Measurements from ENCODE around the gene NPAS3. TPM values are rescaled to one million over a fixed set of nuclear protein-coding genes. Genes with fewer than 3 reads are reported as not detected.

NPAS3 gene
- total and polyA plus RNA-seq, 2 donors (not counting 1 experiment from before 2014, with no cell fraction given): 0.10 to 0.50 TPM

DNA sequence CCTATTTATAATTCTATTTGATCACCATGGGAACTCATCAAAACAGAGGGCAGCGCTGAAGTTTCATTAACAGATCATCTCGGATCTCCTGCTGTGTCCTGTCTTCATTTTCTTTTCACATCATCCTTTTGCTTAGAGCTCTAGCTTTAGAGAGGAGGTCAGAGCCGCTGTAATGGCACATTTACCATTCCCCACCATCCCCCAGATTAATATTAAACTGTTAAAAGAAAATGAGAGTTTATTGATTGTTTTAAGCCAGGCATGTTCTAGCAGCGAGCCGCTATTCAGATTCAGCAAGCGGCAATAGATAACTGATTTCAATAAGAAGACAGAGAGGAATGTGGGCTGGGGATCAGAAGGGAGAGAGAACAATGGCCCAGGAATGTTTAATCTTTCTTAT, 703.4 kb downstream of the NPAS3 start:
- H3K4me1 ChIP-seq (ENCODE audit: control insufficient read depth, extremely low read depth, insufficient read depth, low read length): peaks cover 2% of the 10 kb centered on the region
- no peak overlapping the region for H3K27ac ChIP-seq (ENCODE audit: insufficient read depth, low read length)
- H2AFZ ChIP-seq (ENCODE audit: low read length): no peak overlapping the region
- no peaks in the 10 kb centered on the region for H3K9me3 ChIP-seq (ENCODE audit: control insufficient read depth, insufficient read depth, low read depth, low read length)
- no peak overlapping the region for H3K4me3 ChIP-seq (replicated peaks in 1 of 4; ENCODE audit: control extremely low read depth in 1 of 4, insufficient read depth in 1 of 4, low read depth in 3 of 4, low read length in 4 of 4)
- H3K36me3 ChIP-seq (ENCODE audit: control insufficient read depth, insufficient read depth, low read length): no peaks in the 10 kb centered on the region
- TF ChIP-seq, protein P1, sequence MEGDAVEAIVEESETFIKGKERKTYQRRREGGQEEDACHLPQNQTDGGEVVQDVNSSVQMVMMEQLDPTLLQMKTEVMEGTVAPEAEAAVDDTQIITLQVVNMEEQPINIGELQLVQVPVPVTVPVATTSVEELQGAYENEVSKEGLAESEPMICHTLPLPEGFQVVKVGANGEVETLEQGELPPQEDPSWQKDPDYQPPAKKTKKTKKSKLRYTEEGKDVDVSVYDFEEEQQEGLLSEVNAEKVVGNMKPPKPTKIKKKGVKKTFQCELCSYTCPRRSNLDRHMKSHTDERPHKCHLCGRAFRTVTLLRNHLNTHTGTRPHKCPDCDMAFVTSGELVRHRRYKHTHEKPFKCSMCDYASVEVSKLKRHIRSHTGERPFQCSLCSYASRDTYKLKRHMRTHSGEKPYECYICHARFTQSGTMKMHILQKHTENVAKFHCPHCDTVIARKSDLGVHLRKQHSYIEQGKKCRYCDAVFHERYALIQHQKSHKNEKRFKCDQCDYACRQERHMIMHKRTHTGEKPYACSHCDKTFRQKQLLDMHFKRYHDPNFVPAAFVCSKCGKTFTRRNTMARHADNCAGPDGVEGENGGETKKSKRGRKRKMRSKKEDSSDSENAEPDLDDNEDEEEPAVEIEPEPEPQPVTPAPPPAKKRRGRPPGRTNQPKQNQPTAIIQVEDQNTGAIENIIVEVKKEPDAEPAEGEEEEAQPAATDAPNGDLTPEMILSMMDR (conservative IDR thresholded peaks at IDR 0.05 in 1 of 2, IDR thresholded peaks at IDR 0.05 in 1 of 2; ENCODE audit: low read depth in 1 of 2, low read length in 2 of 2): no peak
- no peak for TF ChIP-seq EZH2 (IDR thresholded peaks at IDR 0.05; ENCODE audit: low read length, missing control alignments)
- no peak overlapping the region for H3K9ac ChIP-seq (ENCODE audit: insufficient read depth, low read length)
- no peaks in the 10 kb centered on the region for H3K27me3 ChIP-seq (ENCODE audit: control insufficient read depth, insufficient read depth, low read length)
- no peak for DNase-seq (ENCODE audit: low read depth in 2 of 2)
- H4K20me1 ChIP-seq (ENCODE audit: control insufficient read depth, extremely low read depth, insufficient read depth, low read length): no peaks in the 10 kb centered on the region
- H3K4me2 ChIP-seq (ENCODE audit: extremely low read depth, insufficient read depth, low read length): no peak overlapping the region
- no peaks in the 10 kb centered on the region for H3K79me2 ChIP-seq (ENCODE audit: control insufficient read depth, insufficient read depth, low read length)

DNA sequence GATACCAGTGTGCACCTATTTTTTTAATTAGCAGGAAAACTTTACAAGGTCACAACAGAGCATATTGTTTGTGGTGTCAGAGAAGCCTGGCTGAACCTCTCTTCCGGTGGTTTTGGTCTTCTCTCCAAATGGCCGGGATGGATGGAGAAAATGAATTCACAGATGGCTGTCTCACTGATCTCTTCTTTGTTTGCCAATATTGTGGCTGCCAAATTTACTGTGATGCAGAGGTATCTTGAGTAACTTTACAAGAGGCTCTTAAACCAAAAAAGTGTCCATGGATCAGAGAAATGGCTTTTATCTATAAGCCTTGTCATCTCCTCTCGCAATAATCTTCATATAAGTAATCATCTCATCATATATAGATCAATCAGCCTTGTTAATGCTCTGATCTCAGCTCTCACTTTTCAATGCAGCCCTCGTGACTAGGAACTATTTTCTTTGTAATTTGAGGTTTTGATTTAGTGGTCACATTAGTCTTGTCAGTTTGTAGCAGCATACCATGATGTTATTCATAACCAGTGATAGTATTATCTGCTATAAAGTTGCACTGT, 704.1 kb downstream of the NPAS3 start:
- no peak overlapping the region for H3K4me3 ChIP-seq (replicated peaks in 1 of 4; ENCODE audit: control extremely low read depth in 1 of 4, insufficient read depth in 1 of 4, low read depth in 3 of 4, low read length in 4 of 4)
- H3K4me1 ChIP-seq (ENCODE audit: control insufficient read depth, extremely low read depth, insufficient read depth, low read length): peaks cover 4% of the 10 kb centered on the region
- DNase-seq (ENCODE audit: low read depth in 2 of 2): peak in 1 of 2 donors; percentile 81
- H3K36me3 ChIP-seq (ENCODE audit: control insufficient read depth, insufficient read depth, low read length): no peaks in the 10 kb centered on the region
- H3K79me2 ChIP-seq (ENCODE audit: control insufficient read depth, insufficient read depth, low read length): no peaks in the 10 kb centered on the region
- no peak overlapping the region for H2AFZ ChIP-seq (ENCODE audit: low read length)
- H3K9me3 ChIP-seq (ENCODE audit: control insufficient read depth, insufficient read depth, low read depth, low read length): no peaks in the 10 kb centered on the region
- H3K27me3 ChIP-seq (ENCODE audit: control insufficient read depth, insufficient read depth, low read length): no peaks in the 10 kb centered on the region
- no peak overlapping the region for H3K9ac ChIP-seq (ENCODE audit: insufficient read depth, low read length)
- H4K20me1 ChIP-seq (ENCODE audit: control insufficient read depth, extremely low read depth, insufficient read depth, low read length): no peaks in the 10 kb centered on the region
- TF ChIP-seq, protein P1 (conservative IDR thresholded peaks at IDR 0.05 in 1 of 2, IDR thresholded peaks at IDR 0.05 in 1 of 2; ENCODE audit: low read depth in 1 of 2, low read length in 2 of 2): no peak
- TF ChIP-seq EZH2 (IDR thresholded peaks at IDR 0.05; ENCODE audit: low read length, missing control alignments): no peak
- no peak overlapping the region for H3K27ac ChIP-seq (ENCODE audit: insufficient read depth, low read length)
- H3K4me2 ChIP-seq (ENCODE audit: extremely low read depth, insufficient read depth, low read length): no peak overlapping the region

DNA sequence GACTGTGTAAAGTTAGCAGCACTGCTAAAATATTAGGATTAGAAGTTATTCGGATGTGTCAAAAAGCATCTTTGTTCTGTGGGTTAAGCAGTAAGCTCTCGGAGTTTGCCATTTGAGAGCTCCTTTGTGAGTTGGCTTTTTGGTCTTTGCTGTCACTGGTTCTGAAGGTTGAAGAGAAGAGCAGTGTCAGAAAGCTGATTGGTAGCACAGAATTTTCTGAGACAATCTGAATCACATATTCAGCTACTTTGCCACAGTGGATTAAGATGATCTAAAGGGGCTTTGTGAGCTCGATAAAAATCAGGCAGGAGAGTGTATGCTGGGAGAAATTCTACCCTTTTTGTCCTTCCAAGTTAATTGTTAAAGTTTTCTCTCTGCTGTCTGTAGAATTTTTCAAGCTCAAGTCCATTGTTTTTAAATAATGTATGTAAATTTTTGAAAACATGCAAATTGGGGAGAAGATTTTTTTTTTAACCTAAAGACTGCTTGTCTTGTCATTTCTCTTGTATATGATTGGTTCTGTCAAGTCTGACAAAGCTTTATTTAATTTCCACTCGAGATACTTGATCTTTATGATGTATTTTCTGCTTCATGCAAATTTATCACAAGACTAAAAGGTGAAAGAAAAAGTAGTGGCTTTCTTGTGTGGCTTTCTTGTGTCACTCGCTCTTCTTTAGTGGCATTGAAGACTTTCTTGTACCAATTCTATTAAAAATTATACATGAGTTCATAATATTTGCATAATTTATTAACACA, 704.9 kb downstream of the NPAS3 start:
- DNase-seq (ENCODE audit: low read depth in 2 of 2): no peak
- Histone ChIP-seq H4K20me1 (ENCODE audit: control insufficient read depth, extremely low read depth, insufficient read depth, low read length) (no peaks in the 10 kb centered on the region), H3K9me3 (ENCODE audit: control insufficient read depth, insufficient read depth, low read depth, low read length) (no peaks in the 10 kb centered on the region), H3K4me3 (replicated peaks in 1 of 4; ENCODE audit: control extremely low read depth in 1 of 4, insufficient read depth in 1 of 4, low read depth in 3 of 4, low read length in 4 of 4) (no peak overlapping the region), H3K4me1 (ENCODE audit: control insufficient read depth, extremely low read depth, insufficient read depth, low read length) (peaks cover 6% of the 10 kb centered on the region), H3K36me3 (ENCODE audit: control insufficient read depth, insufficient read depth, low read length) (no peaks in the 10 kb centered on the region), H3K27ac (ENCODE audit: insufficient read depth, low read length) (no peak overlapping the region), H3K79me2 (ENCODE audit: control insufficient read depth, insufficient read depth, low read length) (no peaks in the 10 kb centered on the region), H3K27me3 (ENCODE audit: control insufficient read depth, insufficient read depth, low read length) (no peaks in the 10 kb centered on the region), H3K4me2 (ENCODE audit: extremely low read depth, insufficient read depth, low read length) (no peak overlapping the region), H2AFZ (ENCODE audit: low read length) (no peak overlapping the region), H3K9ac (ENCODE audit: insufficient read depth, low read length) (no peak overlapping the region)
- TF ChIP-seq, protein P1 (conservative IDR thresholded peaks at IDR 0.05 in 1 of 2, IDR thresholded peaks at IDR 0.05 in 1 of 2; ENCODE audit: low read depth in 1 of 2, low read length in 2 of 2): no peak
- no peak for TF ChIP-seq EZH2 (IDR thresholded peaks at IDR 0.05; ENCODE audit: low read length, missing control alignments)
